DMS114 treated with DMSO at 0.1 percent for 48 hours (cell line): ENCODE measurements around the gene GOLGA7B.
"Not testable (repeated sequence)": the region's sequence is repeated elsewhere in the genome, so short reads cannot be mapped to it uniquely, and the experiment has no call there.

Source experiments
- DNase-seq: peaks from one replicate; lab custom pipeline; 2025; ENCODE audit not compliant: unreplicated experiment; lab: John Stamatoyannopoulos, UW

Gene GOLGA7B

DNA sequence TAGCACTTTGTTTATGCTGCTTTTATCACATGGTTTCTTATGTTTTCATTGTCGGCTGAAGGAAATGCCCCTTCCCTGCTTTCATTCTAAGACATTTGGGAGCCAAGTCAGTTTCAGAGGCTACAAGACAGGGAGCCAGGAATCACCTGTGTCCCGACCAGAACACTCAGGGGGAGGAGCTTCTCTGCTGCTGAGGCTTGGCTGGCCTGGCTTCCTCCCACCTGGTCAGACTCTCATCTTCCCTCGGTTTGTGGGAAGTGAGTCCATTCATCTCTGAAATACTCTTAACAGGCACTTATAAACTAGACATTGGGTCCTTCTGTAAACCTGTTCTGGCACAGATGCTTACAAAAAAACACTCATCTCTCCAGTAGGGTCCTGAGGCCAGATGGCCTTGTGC lies 19.6 kb upstream of the GOLGA7B start:
- no peak for DNase-seq

DNA sequence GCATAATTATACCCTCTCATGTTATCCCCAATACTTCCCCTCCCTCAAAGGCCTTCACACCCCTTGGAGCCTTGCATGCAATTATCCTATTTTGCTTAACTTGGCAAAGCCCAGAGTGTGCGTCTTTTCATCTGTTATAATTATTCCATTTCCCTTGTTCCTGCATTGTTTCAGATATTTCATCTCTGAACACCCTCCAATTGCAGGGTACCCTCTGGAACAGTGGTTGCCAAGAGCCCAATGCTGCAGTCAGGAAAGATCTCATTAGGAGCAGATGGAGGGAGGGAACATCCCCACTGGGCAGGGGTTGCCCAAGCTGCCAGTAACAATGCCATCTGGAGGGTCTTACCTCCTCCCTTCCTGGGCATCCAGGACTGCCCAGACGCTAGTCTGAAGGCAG lies 18.4 kb upstream of the GOLGA7B start:
- DNase-seq: no peak

- no peak for DNase-seq
Measured at GRCh38 chr10:97836446-97836845, 13.2 kb upstream of the GOLGA7B start.

DNA sequence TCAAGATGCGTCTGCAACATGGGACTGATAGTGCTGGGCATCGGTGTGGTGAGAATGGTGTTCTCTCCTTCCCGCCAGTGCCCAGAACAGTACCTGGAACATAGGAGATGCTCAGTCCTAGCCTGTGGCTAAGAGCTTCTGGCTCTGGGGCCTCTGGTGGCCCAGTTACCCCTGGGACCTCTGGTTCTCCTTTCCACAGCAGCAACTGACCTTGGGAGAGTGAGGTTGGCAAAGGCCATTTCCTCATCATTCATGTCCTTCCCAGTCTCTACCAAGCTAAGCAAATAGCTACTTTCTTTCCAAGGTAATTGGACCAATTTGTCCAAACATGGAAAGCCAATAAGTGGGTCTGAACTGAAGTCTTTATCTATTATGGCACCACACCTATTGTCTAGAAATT lies 11.6 kb upstream of the GOLGA7B start:
- no peak for DNase-seq

- not testable (repeated sequence) for DNase-seq
Measured at GRCh38 chr10:97841166-97841565, 8.5 kb upstream of the GOLGA7B start.

- DNase-seq: not testable (repeated sequence)
Measured at GRCh38 chr10:97842114-97842513, 7.5 kb upstream of the GOLGA7B start.

- DNase-seq: no peak
Measured at GRCh38 chr10:97842656-97843280, 6.9 kb upstream of the GOLGA7B start.

DNA sequence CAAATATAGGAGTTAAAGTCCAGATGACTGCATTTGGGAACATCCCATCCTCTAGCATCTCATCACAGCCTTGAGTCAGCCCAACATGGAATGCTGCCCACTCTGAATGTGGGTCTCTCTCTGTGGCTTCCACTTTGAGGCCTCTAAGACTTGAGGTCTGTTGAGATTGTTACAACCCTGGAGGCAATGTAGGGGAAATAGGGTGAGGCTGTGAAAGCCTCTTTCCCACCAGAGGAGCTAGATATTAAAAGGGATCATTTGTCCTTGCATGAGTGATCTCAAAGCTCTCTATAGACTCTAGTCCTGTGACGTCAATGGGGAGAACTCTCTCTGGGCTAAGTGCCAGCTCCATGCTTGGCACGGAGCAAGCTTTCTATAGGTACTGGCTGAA lies 6.4 kb upstream of the GOLGA7B start:
- no peak for DNase-seq

DNA sequence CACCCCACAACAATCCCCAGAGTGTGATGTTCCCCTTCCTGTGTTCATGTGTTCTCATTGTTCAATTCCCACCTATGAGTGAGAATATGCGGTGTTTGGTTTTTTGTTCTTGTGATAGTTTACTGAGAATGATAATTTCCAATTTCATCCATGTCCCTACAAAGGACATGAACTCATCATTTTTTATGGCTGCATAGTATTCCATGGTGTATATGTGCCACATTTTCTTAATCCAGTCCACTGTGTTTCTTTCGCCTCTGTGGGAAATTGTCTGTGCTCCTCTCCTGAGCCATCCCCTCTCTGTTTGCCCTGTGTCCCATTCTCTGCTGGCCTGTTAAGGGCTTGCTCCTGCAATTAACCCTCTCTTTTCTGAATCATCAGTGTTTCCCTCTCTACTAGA lies 5.7 kb upstream of the GOLGA7B start:
- DNase-seq: not testable (repeated sequence)

- DNase-seq: no peak
Measured at GRCh38 chr10:97844678-97845077, 5.0 kb upstream of the GOLGA7B start.

- DNase-seq: peak; percentile 24
Measured at GRCh38 chr10:97849103-97849686, 448 bp upstream of the GOLGA7B start.

DNA sequence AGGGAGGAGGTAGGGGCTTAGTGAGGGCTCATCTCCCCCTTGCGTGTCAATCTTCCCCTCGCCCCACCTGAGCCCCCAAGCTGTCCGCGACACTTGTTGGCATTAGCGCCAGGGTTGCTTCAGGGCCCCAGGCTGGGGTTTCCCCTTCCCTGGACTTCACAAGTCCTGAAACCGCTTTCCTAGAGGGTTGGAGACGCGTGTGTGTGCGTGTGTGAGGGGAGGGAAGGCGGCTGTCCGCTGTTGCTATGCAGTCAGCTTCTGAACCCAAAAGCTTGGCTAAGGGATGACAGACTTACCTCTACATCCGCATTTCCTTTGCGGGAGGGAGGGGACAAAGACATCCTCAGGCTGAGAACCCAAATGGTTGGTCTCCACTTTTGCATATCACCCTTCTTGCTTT lies 803 bp downstream of the GOLGA7B start:
- DNase-seq: no peak

- DNase-seq: no peak
Measured at GRCh38 chr10:97851341-97852001, 1.8 kb downstream of the GOLGA7B start.

GRCh38 chr10:97852277-97852676 lies 2.6 kb downstream of the GOLGA7B start:
- DNase-seq: no peak

- DNase-seq: no peak
Measured at GRCh38 chr10:97852840-97853405, 3.3 kb downstream of the GOLGA7B start.

- no peak for DNase-seq
Measured at GRCh38 chr10:97854743-97855142, 5.1 kb downstream of the GOLGA7B start.

- DNase-seq: no peak
Measured at GRCh38 chr10:97858001-97858439, 8.4 kb downstream of the GOLGA7B start.

DNA sequence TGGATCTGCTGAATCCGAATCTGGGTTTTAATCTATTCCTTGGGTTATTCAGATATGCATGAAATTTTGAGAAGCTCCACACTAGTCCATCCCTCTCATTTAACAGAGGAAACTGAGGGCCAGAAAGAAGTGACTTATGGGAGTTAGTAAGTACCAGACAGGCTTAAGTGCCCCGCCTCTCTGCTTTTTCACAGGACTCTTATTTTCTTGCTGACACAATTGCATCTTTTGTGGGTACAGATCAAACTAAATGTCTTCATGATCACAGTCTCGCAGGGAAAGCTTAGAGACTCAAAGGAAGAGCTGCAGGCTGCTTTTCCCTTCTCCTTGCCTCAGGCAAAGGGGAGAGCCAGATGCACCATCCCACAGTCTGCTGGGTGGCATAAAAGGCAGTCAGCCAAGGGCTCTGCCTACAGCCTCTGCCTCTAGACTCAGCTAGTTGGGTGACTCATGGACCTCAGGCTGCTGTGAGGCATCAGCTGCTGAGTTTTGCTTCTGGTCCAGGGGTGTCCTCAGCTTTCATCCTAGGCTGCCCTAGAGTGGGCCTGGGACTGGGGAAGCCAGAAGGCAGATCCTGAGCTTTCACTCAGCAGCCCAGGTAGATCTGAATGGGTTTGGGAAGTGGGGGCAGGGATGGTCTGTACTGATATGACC lies 11.6 kb downstream of the GOLGA7B start:
- DNase-seq: no peak

- DNase-seq: no peak
Measured at GRCh38 chr10:97861924-97862323, 12.3 kb downstream of the GOLGA7B start.

- no peak for DNase-seq
Measured at GRCh38 chr10:97863808-97864207, 14.2 kb downstream of the GOLGA7B start.

DNA sequence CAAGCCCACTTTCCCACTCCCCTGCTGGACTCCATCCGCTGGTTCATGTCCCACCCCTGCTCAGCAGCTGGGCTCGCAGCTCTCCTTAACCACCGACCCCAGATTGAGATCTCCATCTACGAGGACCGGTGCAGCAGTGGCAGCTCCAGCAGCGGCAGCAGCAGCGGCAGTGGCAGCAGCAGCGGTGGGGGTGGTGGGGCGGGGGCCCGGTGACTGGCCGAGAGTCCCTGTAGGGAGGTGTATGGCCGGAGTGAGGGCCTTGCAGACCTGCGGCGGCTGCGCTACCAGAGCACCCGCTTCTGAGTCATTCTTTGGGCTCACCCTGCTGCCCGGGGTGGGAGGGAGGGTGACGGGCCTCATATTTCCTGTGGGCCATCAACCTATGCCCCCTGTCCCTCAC lies 15.8 kb downstream of the GOLGA7B start:
- DNase-seq: no peak
